Heart right ventricle (tissue), 16 donors: ENCODE data around the gene MIA2. TPM values are rescaled to one million over a fixed set of nuclear protein-coding genes. Genes with fewer than 3 reads are reported as not detected.
A peak's percentile ranks its signal among the peaks of the same experiment; 100 is the strongest.

Source experiments
- ATAC-seq, 8 donors: fragments of 200-7000 bp; cut with Tn5 transposase; one replicate each; pipeline ENCODE4 v1.9.1; 2020; ENCODE audit warnings: mild to moderate bottlenecking in 8 of 8, moderate library complexity in 8 of 8, moderate number of reproducible peaks in 1 of 8
- DNase-seq, 2 donors: peaks; one replicate each; pipeline ENCODE4 v3.0.0-alpha.2; 2020
- H3K27ac ChIP-seq, 10 donors: fragments of 200-600 bp; sonication (generic) in 2 of 10; one replicate each; pipeline versions ENCODE4 v1.5.0 to v1.8.0; 2020 to 2022; ENCODE audit warnings: mild to moderate bottlenecking in 3 of 10
- H3K27me3 ChIP-seq, 7 donors: fragments of 200-600 bp; one replicate each; pipeline ENCODE4 v1.8.0; 2021 to 2022; ENCODE audit warnings: mild to moderate bottlenecking in 2 of 7
- H3K36me3 ChIP-seq, 9 donors: fragments of 200-600 bp; sonication (generic) in 1 of 9; one replicate each; pipeline versions ENCODE4 v1.5.0 to v1.8.0; 2020 to 2022; ENCODE audit warnings: mild to moderate bottlenecking in 2 of 9
- H3K4me1 ChIP-seq, 9 donors: fragments of 200-600 bp; sonication (generic) in 1 of 9; one replicate each; pipeline versions ENCODE4 v1.5.0 to v1.8.0; 2020 to 2022; ENCODE audit warnings: mild to moderate bottlenecking in 4 of 9
- H3K4me3 ChIP-seq, 10 donors: fragments of 200-600 bp; sonication (generic) in 2 of 10; one replicate each; pipeline versions ENCODE4 v1.5.0 to v1.8.0; 2020 to 2022; ENCODE audit warnings: mild to moderate bottlenecking in 7 of 10, moderate library complexity in 2 of 10
- H3K9me3 ChIP-seq, 11 donors: fragments of 200-600 bp in 10 of 11; sonication (generic) in 2 of 11; one replicate each; pipeline versions ENCODE4 v1.5.0 to v1.8.0; 2013 to 2022; ENCODE audit warnings: mild to moderate bottlenecking in 2 of 11, control low read depth in 1 of 11, moderate library complexity in 1 of 11
- WGBS, 2 donors: extraction: QIAGEN DNeasy Blood & Tissue Kit; methylation state at CpG; one replicate each; pipeline ENCODE4 v1.1.7; 2013; ENCODE audit warnings: inconsistent platforms in 1 of 2; 5-methylcytosine and 5-hydroxymethylcytosine counted together
- intact Hi-C, 10 donors: fragments of 100-400 bp; cut with DNase I; formaldehyde crosslinking; loops; one replicate each; pipeline versions ENCODE4 v1.11.1 to v1.14.2; 2022
- polyA plus RNA-seq, 2 donors: library from polyadenylated mRNA; stranded (reverse); fragments of 200-250 nt; gene quantifications; one replicate each; pipeline ENCODE4 v1.2.3, GENCODE V29; 2013
- total RNA-seq, 10 donors: library from RNA; stranded (reverse); fragmentation: NEBNext Ultra II Directional in 3 of 10; extraction: Animal tissue kit (Norgen Biotek cat#: 25700) in 3 of 10; gene quantifications; one replicate each; pipeline versions ENCODE4 v1.2.1 to v1.2.4, GENCODE V29; 2021 to 2023
- TF ChIP-seq, protein P1 (sequence below), 9 donors: fragments of 200-600 bp; sonication (generic) in 2 of 9; IDR thresholded peaks; one replicate each; pipeline versions ENCODE4 v1.5.0 to v1.8.0; 2021 to 2022; ENCODE audit warnings: antibody characterized with exemption in 9 of 9, mild to moderate bottlenecking in 5 of 9, moderate library complexity in 1 of 9
- donor health status: Arrhythmogenic right ventricular cardiomyopathy.
- donor health status: ischemic (EF 13 %, LVEDD 7.1; RV severe dilation, severe dysfunction).
- donor health status: healthy with polysubstance abuse.
- donor health status: DM: no; HTN: yes; CAD: no.
- donor health status: DM: no; HTN: no; CAD: no.
- donor health status: ischemic (EF 25% LVEDD 6.9; RV normal size, moderate dysfunction).
- donor health status: ischemic (EF 25% LVEDD 5.7; RV mildly dilated, moderate dysfunction).
- donor health status: healthy.
- donor health status: DM: yes; HTN: yes; CAD: no.
- donor health status: Ischemic cardiomyopathy.
- donor health status: ischemic (EF 35%, LVEDD 5.7; RV mildly dilated, moderate dysfunction).
- donor health status: nonischemic (EF 11% LVEDD 7.7; RV severe dilation, severe dysfunction).
- donor health status: DM: yes; HTN: yes; CAD: no.
- donor health status: PGD.
- donor health status: ischemic (EF 29% LVEDD 5.4; RV normal size, mild dysfunction).
- donor health status: nonischemic (EF 23%, LVEDD 6.1; RV moderate dilation, normal function).

MIA2 gene
- total and polyA plus RNA-seq, 12 donors, result 8.0 to 34.6 (median 22.3) TPM

DNA sequence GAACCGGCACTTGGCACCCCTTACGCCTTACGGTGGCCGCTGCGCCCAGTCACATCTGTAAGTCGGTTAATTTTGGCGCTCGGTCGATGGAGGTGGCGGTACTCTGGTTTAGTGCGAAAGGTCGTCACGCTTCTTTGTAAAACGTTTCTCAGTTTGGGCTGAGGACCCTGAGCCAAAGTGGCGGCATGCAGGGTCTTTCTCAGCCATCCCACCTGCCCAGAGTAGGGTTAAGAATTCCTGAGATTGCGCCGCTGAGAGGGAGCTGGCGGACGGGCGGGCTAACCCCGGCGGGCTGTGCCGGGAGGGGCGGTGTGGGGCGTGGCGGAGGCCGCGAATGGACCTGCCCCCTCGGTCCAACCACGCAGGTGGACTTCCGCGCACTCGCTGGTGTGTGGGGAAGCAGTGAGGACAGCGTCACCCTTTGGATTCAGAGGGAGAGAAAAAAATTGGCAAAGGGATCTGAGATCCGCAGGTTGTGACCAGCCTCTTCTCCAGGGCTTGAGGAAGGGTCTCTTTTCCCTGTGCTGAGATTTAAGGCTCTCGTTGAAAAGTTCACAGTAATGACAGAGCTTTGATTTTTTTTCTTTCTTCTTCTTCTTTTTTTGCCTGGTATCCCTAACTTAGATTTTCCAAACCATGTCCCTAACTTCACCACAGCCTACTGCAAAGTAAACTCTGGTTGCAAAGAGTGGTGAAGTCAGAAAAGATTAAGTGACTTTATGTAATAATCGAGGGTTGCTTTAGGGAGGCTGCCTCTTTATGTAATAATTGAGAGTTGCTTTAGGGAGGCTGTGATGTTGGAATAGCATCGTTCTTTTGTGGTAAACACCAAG is 199.1 kb downstream of the MIA2 start:
- H3K9me3 ChIP-seq, result no peaks in the 10 kb centered on the region
- ATAC-seq (peak; percentile 85 to 97 (median 92)), DNase-seq (peak; percentile 91)
- no peaks in the 10 kb centered on the region for H3K27me3 ChIP-seq
- TF ChIP-seq, protein P1, sequence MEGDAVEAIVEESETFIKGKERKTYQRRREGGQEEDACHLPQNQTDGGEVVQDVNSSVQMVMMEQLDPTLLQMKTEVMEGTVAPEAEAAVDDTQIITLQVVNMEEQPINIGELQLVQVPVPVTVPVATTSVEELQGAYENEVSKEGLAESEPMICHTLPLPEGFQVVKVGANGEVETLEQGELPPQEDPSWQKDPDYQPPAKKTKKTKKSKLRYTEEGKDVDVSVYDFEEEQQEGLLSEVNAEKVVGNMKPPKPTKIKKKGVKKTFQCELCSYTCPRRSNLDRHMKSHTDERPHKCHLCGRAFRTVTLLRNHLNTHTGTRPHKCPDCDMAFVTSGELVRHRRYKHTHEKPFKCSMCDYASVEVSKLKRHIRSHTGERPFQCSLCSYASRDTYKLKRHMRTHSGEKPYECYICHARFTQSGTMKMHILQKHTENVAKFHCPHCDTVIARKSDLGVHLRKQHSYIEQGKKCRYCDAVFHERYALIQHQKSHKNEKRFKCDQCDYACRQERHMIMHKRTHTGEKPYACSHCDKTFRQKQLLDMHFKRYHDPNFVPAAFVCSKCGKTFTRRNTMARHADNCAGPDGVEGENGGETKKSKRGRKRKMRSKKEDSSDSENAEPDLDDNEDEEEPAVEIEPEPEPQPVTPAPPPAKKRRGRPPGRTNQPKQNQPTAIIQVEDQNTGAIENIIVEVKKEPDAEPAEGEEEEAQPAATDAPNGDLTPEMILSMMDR (IDR thresholded peaks at IDR 0.05), result peak in 5 of 9 donors; percentile 19 to 44 (median 36)
- peak overlapping the region; percentile 63 to 99 (median 94) for H3K4me3 ChIP-seq
- WGBS, 2 donors, result 0 to 1% methylated on average over 38 of the region's 38 CpGs
- intact Hi-C loops, result loop anchor here in 7 of 10 donors (2.0 to 10.0 kb wide), 8 partner anchors 166 to 331 kb away; partner anchors contain the start of genes SEC23A (in 4 of the 7), TRAPPC6B (in 3 of the 7) and PNN (in 2 of the 7)
- peak overlapping the region; percentile 94 to 100 (median 98) for H3K27ac ChIP-seq
- peaks cover 0 to 42% (median 29%) of the 10 kb centered on the region in 9 donors for H3K4me1 ChIP-seq
- H3K36me3 ChIP-seq, result no peaks in the 10 kb centered on the region

DNA sequence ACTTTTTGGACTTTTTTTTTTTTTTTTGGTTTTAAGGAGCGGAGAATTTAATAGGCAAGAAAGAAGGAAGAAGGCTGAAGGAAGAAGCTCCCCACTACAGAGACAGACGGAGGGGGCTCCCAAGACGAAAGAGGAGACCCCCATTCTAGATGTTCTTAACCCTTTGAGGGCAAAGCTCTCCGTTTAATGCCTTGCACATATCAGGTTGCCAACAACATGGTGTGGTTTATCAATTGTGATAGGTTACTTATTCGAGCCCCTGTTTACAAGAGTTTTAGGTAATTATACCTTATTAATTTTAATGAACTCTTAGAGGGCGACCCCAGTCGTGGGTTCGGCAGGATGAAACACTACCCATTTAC is 199.7 kb downstream of the MIA2 start:
- Histone ChIP-seq H3K9me3 (no peaks in the 10 kb centered on the region), H3K4me3 (peak overlapping the region; percentile 63 to 99 (median 94)), H3K27ac (peak overlapping the region in 9 of 10 donors; percentile 94 to 100 (median 98)), H3K27me3 (no peaks in the 10 kb centered on the region), H3K36me3 (no peaks in the 10 kb centered on the region), H3K4me1 (peaks cover 0 to 36% (median 27%) of the 10 kb centered on the region in 9 donors)
- intact Hi-C loops, result loop anchor here in 7 of 10 donors (2.0 to 10.0 kb wide), 8 partner anchors 166 to 331 kb away; partner anchors contain the start of genes SEC23A (in 4 of the 7), TRAPPC6B (in 3 of the 7) and PNN (in 2 of the 7)
- DNase-seq, result no peak
- TF ChIP-seq, protein P1 (IDR thresholded peaks at IDR 0.05), result no peak
- WGBS, 2 donors, result 18 to 22% methylated on average over 8 of the region's 8 CpGs
- no peak for ATAC-seq

DNA sequence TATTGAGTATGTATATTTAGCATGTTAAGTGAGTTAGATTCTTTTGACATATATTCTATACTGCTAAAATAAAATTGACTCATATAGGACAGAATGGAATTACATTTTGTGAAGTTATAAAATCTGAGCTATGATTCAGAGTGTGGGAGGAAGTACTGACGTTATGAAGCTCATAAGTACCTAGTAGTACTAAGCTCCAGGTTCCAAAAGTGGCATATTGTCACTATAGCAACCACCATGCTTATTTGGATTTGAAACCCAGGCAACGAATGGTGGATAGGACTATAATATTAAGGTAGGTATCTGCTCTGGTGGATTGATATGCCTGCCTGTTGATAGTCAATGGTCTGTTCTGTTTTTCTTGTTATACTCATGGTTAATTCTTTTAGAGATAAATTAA is 200.7 kb downstream of the MIA2 start:
- Histone ChIP-seq H3K9me3 (no peaks in the 10 kb centered on the region), H3K27ac (no peak overlapping the region), H3K36me3 (no peaks in the 10 kb centered on the region), H3K4me3 (no peak overlapping the region), H3K4me1 (peaks cover 0 to 26% (median 18%) of the 10 kb centered on the region in 9 donors), H3K27me3 (no peaks in the 10 kb centered on the region)
- intact Hi-C loops, result loop anchor here in 6 of 10 donors (5.0 to 10.0 kb wide), 5 partner anchors 167 to 332 kb away; partner anchors contain the start of genes SEC23A (in 3 of the 6), TRAPPC6B (in 3 of the 6) and PNN (in 1 of the 6)
- no peak for ATAC-seq
- TF ChIP-seq, protein P1 (IDR thresholded peaks at IDR 0.05), result no peak
- DNase-seq, result no peak
- 50 to 68% methylated on average over 2 of the region's 2 CpGs for WGBS, 2 donors

DNA sequence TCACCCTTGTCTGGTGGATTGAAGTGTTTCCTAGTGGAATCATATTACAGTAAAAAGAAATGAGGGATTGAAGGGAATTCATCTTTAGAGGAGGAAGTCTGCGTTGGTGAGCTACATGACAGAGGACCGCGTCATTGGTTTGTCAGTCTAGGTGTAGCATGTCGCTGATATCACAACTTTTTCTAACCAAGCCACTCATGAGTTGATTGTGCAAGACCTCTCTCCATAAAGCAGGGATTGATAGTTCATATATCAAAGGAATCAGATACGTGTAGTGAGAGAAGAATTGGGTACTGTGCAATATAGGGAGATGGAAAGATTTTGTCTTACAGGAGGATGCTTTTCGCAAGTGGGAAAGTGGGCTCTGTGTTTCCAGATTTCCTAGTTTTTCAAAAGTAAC is 201.5 kb downstream of the MIA2 start:
- TF ChIP-seq, protein P1 (IDR thresholded peaks at IDR 0.05), result no peak
- DNase-seq (no peak), ATAC-seq (no peak)
- H3K36me3 ChIP-seq, result no peaks in the 10 kb centered on the region
- H3K9me3 ChIP-seq, result no peaks in the 10 kb centered on the region
- intact Hi-C loops, result loop anchor here in 2 of 10 donors (10.0 kb wide), 1 partner anchor 170 kb away; no protein-coding TSS in a partner anchor
- no peak overlapping the region for H3K4me3 ChIP-seq
- peaks cover 0 to 18% (median 10%) of the 10 kb centered on the region in 9 donors for H3K4me1 ChIP-seq
- 93 to 97% methylated on average over 6 of the region's 6 CpGs for WGBS, 2 donors
- H3K27me3 ChIP-seq, result no peaks in the 10 kb centered on the region
- no peak overlapping the region for H3K27ac ChIP-seq

Other genes with a start within 250 kb of the MIA2 start
- gene SEC23A, start 130.7 kb upstream of the MIA2 start, total RNA-seq, result 100 to 1,000 TPM in 1 of 10 donors, 10 to 100 TPM in 9; 70.0 to 113 (median 82.9) TPM
- 10 to 100 TPM; 12.1 to 36.6 TPM for gene SEC23A, start 130.7 kb upstream of the MIA2 start, polyA plus RNA-seq
- 1 to 10 TPM; 5.6 to 9.7 (median 7.9) TPM for gene GEMIN2, start 119.6 kb upstream of the MIA2 start, total RNA-seq
- 10 to 100 TPM in 1 of 2 donors, 1 to 10 TPM in 1; 6.4 to 13.1 TPM for gene GEMIN2, start 119.6 kb upstream of the MIA2 start, polyA plus RNA-seq
- gene TRAPPC6B, start 63.6 kb upstream of the MIA2 start, total RNA-seq, result 10 to 100 TPM; 19.5 to 30.0 (median 25.0) TPM
- 10 to 100 TPM in 1 of 2 donors, 1 to 10 TPM in 1; 7.7 to 10.3 TPM for gene TRAPPC6B, start 63.6 kb upstream of the MIA2 start, polyA plus RNA-seq
- 10 to 100 TPM; 16.8 to 31.0 (median 20.5) TPM for gene PNN, start 58.7 kb upstream of the MIA2 start, total RNA-seq
- 10 to 100 TPM; 18.9 to 54.4 TPM for gene PNN, start 58.7 kb upstream of the MIA2 start, polyA plus RNA-seq
- gene FBXO33, start 198.5 kb downstream of the MIA2 start, total RNA-seq, result 1 to 10 TPM; 3.0 to 6.8 (median 5.1) TPM
- gene FBXO33, start 198.5 kb downstream of the MIA2 start, polyA plus RNA-seq, result 1 to 10 TPM; 2.8 to 2.9 TPM